ENCODE measurements around the gene CYTH1.

DNA sequence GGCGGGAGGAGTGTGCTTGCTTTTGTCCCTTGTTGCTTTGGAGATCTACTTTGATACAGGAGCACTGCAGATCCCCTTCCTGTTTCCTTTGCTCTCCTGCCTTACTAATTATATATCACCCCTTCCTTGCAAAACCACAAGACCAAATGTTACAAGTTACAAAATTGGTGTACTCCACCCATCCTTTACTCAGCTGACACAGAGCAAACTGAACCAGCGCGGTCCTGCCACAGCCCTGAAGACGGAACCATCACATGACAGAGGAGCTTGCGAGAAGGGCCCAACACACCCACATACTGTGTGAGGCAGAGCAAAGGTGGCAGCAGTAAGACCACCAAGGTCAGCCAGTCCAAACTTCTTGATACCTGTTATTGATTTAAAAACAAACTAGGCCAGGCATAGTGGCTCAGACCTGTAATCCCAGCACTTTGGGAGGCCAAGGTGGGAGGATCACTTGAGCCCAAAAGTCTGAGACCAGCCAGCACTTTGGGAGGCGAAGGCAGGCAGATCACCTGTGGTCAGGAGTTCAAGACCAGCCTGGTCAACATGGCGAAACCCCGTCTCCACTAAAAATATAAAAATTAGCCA is 33.2 kb downstream of the CYTH1 start:
- TF ChIP-seq, protein P1, sequence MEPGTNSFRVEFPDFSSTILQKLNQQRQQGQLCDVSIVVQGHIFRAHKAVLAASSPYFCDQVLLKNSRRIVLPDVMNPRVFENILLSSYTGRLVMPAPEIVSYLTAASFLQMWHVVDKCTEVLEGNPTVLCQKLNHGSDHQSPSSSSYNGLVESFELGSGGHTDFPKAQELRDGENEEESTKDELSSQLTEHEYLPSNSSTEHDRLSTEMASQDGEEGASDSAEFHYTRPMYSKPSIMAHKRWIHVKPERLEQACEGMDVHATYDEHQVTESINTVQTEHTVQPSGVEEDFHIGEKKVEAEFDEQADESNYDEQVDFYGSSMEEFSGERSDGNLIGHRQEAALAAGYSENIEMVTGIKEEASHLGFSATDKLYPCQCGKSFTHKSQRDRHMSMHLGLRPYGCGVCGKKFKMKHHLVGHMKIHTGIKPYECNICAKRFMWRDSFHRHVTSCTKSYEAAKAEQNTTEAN (CRISPR knock-in tag; IDR thresholded peaks at IDR 0.05): no peak
- TF ChIP-seq TEAD4 (CRISPR knock-in tag; IDR thresholded peaks at IDR 0.05) (no peak), CREB1 (CRISPR knock-in tag; IDR thresholded peaks at IDR 0.05) (no peak), ZNF121 (CRISPR knock-in tag; IDR thresholded peaks at IDR 0.05) (no peak), ZNF416 (CRISPR knock-in tag; IDR thresholded peaks at IDR 0.05) (no peak), SP1 (CRISPR knock-in tag; conservative IDR thresholded peaks at IDR 0.05) (no peak)
- TF ChIP-seq, protein P2, sequence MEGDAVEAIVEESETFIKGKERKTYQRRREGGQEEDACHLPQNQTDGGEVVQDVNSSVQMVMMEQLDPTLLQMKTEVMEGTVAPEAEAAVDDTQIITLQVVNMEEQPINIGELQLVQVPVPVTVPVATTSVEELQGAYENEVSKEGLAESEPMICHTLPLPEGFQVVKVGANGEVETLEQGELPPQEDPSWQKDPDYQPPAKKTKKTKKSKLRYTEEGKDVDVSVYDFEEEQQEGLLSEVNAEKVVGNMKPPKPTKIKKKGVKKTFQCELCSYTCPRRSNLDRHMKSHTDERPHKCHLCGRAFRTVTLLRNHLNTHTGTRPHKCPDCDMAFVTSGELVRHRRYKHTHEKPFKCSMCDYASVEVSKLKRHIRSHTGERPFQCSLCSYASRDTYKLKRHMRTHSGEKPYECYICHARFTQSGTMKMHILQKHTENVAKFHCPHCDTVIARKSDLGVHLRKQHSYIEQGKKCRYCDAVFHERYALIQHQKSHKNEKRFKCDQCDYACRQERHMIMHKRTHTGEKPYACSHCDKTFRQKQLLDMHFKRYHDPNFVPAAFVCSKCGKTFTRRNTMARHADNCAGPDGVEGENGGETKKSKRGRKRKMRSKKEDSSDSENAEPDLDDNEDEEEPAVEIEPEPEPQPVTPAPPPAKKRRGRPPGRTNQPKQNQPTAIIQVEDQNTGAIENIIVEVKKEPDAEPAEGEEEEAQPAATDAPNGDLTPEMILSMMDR (IDR thresholded peaks at IDR 0.05): no peak
- TF ChIP-seq, protein P3, sequence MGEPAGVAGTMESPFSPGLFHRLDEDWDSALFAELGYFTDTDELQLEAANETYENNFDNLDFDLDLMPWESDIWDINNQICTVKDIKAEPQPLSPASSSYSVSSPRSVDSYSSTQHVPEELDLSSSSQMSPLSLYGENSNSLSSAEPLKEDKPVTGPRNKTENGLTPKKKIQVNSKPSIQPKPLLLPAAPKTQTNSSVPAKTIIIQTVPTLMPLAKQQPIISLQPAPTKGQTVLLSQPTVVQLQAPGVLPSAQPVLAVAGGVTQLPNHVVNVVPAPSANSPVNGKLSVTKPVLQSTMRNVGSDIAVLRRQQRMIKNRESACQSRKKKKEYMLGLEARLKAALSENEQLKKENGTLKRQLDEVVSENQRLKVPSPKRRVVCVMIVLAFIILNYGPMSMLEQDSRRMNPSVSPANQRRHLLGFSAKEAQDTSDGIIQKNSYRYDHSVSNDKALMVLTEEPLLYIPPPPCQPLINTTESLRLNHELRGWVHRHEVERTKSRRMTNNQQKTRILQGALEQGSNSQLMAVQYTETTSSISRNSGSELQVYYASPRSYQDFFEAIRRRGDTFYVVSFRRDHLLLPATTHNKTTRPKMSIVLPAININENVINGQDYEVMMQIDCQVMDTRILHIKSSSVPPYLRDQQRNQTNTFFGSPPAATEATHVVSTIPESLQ (CRISPR knock-in tag; IDR thresholded peaks at IDR 0.05): no peak
- TF ChIP-seq, protein P4, sequence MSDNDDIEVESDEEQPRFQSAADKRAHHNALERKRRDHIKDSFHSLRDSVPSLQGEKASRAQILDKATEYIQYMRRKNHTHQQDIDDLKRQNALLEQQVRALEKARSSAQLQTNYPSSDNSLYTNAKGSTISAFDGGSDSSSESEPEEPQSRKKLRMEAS (CRISPR knock-in tag; IDR thresholded peaks at IDR 0.05): no peak
- TF ChIP-seq, protein P5, sequence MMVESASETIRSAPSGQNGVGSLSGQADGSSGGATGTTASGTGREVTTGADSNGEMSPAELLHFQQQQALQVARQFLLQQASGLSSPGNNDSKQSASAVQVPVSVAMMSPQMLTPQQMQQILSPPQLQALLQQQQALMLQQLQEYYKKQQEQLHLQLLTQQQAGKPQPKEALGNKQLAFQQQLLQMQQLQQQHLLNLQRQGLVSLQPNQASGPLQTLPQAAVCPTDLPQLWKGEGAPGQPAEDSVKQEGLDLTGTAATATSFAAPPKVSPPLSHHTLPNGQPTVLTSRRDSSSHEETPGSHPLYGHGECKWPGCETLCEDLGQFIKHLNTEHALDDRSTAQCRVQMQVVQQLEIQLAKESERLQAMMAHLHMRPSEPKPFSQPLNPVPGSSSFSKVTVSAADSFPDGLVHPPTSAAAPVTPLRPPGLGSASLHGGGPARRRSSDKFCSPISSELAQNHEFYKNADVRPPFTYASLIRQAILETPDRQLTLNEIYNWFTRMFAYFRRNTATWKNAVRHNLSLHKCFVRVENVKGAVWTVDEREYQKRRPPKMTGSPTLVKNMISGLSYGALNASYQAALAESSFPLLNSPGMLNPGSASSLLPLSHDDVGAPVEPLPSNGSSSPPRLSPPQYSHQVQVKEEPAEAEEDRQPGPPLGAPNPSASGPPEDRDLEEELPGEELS (CRISPR knock-in tag; IDR thresholded peaks at IDR 0.05): no peak
- TF ChIP-seq, protein P6, sequence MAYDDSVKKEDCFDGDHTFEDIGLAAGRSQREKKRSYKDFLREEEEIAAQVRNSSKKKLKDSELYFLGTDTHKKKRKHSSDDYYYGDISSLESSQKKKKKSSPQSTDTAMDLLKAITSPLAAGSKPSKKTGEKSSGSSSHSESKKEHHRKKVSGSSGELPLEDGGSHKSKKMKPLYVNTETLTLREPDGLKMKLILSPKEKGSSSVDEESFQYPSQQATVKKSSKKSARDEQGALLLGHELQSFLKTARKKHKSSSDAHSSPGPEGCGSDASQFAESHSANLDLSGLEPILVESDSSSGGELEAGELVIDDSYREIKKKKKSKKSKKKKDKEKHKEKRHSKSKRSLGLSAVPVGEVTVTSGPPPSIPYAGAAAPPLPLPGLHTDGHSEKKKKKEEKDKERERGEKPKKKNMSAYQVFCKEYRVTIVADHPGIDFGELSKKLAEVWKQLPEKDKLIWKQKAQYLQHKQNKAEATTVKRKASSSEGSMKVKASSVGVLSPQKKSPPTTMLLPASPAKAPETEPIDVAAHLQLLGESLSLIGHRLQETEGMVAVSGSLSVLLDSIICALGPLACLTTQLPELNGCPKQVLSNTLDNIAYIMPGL (CRISPR knock-in tag; IDR thresholded peaks at IDR 0.05): no peak
- TF ChIP-seq, protein P7, sequence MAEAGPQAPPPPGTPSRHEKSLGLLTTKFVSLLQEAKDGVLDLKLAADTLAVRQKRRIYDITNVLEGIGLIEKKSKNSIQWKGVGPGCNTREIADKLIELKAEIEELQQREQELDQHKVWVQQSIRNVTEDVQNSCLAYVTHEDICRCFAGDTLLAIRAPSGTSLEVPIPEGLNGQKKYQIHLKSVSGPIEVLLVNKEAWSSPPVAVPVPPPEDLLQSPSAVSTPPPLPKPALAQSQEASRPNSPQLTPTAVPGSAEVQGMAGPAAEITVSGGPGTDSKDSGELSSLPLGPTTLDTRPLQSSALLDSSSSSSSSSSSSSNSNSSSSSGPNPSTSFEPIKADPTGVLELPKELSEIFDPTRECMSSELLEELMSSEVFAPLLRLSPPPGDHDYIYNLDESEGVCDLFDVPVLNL (CRISPR knock-in tag; IDR thresholded peaks at IDR 0.05; ENCODE audit: borderline replicate concordance, low read depth): no peak
- TF ChIP-seq, protein P8, sequence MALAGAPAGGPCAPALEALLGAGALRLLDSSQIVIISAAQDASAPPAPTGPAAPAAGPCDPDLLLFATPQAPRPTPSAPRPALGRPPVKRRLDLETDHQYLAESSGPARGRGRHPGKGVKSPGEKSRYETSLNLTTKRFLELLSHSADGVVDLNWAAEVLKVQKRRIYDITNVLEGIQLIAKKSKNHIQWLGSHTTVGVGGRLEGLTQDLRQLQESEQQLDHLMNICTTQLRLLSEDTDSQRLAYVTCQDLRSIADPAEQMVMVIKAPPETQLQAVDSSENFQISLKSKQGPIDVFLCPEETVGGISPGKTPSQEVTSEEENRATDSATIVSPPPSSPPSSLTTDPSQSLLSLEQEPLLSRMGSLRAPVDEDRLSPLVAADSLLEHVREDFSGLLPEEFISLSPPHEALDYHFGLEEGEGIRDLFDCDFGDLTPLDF (CRISPR knock-in tag; IDR thresholded peaks at IDR 0.05): no peak
- TF ChIP-seq, protein P9, sequence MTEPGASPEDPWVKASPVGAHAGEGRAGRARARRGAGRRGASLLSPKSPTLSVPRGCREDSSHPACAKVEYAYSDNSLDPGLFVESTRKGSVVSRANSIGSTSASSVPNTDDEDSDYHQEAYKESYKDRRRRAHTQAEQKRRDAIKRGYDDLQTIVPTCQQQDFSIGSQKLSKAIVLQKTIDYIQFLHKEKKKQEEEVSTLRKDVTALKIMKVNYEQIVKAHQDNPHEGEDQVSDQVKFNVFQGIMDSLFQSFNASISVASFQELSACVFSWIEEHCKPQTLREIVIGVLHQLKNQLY (CRISPR knock-in tag; IDR thresholded peaks at IDR 0.05): no peak

All from WTC11 (cell line).